Breast epithelium (tissue), 3 donors: ENCODE measurements around the gene HSDL1.

ENCODE experiments used
- POLR2A ChIP-seq: fragments of 450-650 bp; IDR thresholded peaks from one replicate; pipeline ENCODE4 v1.6.1; 2016; ENCODE audit warnings: antibody characterized with exemption, mild to moderate bottlenecking, moderate library complexity
- TF ChIP-seq, protein P1 (sequence below), 3 donors: fragments of 450-650 bp; IDR thresholded peaks; one replicate each; pipeline ENCODE4 v1.5.1; 2016 to 2017; ENCODE audit warnings: antibody characterized with exemption in 3 of 3, mild to moderate bottlenecking in 3 of 3, moderate library complexity in 3 of 3

DNA sequence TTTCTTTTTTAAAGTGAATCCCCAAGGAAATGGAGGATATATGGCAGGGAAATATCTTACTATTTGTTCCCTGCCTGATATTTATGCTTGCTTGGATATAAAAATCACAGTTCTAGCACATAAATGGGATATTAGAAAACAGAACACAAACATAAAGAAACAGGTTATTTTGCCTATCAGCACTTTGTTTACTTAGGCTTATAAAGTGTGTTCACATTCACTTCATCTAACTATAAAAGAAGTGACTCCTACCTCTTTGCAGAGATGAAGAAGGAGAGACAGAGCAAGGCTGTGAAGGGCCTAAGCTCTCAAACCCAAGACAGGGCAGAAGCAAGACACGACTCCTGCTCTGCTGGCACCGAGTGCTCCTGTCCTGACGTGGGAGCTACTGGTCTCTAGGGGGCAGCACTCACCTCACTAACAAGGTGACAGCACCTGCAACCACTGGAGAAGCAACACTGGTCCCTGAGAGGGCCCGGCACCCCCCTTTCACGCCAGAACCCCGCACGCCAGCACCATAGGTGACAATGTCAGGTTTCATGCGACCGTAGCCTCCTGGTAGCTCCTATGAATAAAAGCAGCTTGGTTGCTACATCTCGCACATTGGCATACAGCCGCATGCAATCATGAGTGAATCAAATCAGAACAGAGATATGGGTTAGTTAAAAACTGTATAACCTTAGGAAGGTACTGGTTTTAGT, 60.3 kb downstream of the HSDL1 start:
- TF ChIP-seq, protein P1, sequence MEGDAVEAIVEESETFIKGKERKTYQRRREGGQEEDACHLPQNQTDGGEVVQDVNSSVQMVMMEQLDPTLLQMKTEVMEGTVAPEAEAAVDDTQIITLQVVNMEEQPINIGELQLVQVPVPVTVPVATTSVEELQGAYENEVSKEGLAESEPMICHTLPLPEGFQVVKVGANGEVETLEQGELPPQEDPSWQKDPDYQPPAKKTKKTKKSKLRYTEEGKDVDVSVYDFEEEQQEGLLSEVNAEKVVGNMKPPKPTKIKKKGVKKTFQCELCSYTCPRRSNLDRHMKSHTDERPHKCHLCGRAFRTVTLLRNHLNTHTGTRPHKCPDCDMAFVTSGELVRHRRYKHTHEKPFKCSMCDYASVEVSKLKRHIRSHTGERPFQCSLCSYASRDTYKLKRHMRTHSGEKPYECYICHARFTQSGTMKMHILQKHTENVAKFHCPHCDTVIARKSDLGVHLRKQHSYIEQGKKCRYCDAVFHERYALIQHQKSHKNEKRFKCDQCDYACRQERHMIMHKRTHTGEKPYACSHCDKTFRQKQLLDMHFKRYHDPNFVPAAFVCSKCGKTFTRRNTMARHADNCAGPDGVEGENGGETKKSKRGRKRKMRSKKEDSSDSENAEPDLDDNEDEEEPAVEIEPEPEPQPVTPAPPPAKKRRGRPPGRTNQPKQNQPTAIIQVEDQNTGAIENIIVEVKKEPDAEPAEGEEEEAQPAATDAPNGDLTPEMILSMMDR (IDR thresholded peaks at IDR 0.05) = peak; percentile 25 to 65 (median 61)
- no peak for TF ChIP-seq POLR2A
